Uterus (tissue), 4 donors: ENCODE measurements around the gene CLNK. TPM values are rescaled to one million over a fixed set of nuclear protein-coding genes. Genes with fewer than 3 reads are reported as not detected.

ENCODE experiments used
- DNase-seq, 2 donors: peaks; one replicate each; pipeline ENCODE4 v3.0.0-alpha.2; 2019 to 2020
- H3K27ac ChIP-seq, 2 donors: fragments of 200-600 bp; sonication (generic); 1 replicate in 1 of 2; 2 replicates in 1 of 2; pipeline ENCODE4 v1.5.1; 2016 to 2018
- H3K27me3 ChIP-seq, 2 donors: fragments of 200-600 bp; sonication (generic); one replicate each; pipeline ENCODE4 v1.5.1; 2018 to 2019; ENCODE audit warnings: control low read depth in 1 of 2
- H3K36me3 ChIP-seq, 2 donors: fragments of 200-600 bp; sonication (generic); one replicate each; pipeline ENCODE4 v1.5.1; 2019; ENCODE audit warnings: control low read depth in 1 of 2
- H3K4me1 ChIP-seq, 2 donors: fragments of 200-600 bp; sonication (generic); one replicate each; pipeline ENCODE4 v1.5.1; 2018 to 2019; ENCODE audit warnings: control low read depth in 1 of 2
- H3K4me3 ChIP-seq, 2 donors: fragments of 200-600 bp; sonication (generic); 1 replicate in 1 of 2; 2 replicates in 1 of 2; pipeline ENCODE4 v1.5.1; 2018 to 2019; ENCODE audit warnings: mild to moderate bottlenecking in 1 of 2
- H3K9me3 ChIP-seq, 2 donors: fragments of 200-600 bp; sonication (generic); one replicate each; pipeline ENCODE4 v1.5.1; 2019; ENCODE audit warnings: control low read depth in 1 of 2
- CTCF ChIP-seq, 4 experiments: fragments of 200-600 bp in 2 of 4; fragments of 450-650 bp in 2 of 4; sonication (generic) in 2 of 4; IDR thresholded peaks; one replicate each; pipeline ENCODE4 v1.5.1; 2016 to 2019; ENCODE audit warnings: antibody characterized with exemption in 4 of 4, mild to moderate bottlenecking in 2 of 4, moderate library complexity in 1 of 4
- POLR2A ChIP-seq, 2 donors: fragments of 450-650 bp; IDR thresholded peaks; one replicate each; pipeline ENCODE4 v1.6.1; 2016; ENCODE audit warnings: antibody characterized with exemption in 2 of 2, mild to moderate bottlenecking in 1 of 2, moderate library complexity in 1 of 2
- intact Hi-C: fragments of 100-400 bp; cut with DNase I; formaldehyde crosslinking; loops from one replicate; pipeline ENCODE4 v1.15.1; 2023; ENCODE audit warnings: low total_unique reads
- total RNA-seq, 4 donors: library from RNA; depleted of rRNA in 3 of 4; stranded (reverse); fragments of >200 nt in 3 of 4; gene quantifications; one replicate each; pipeline versions ENCODE4 v1.1.0 to v1.2.4, GENCODE V29; 2014 to 2023
- donor health status: DM: yes; HTN: yes; CAD: no.

The CLNK gene
- total RNA-seq, 4 donors from 2014 or later: not detected

- H3K36me3 ChIP-seq: no peaks in the 10 kb centered on the region
- no peak for TF ChIP-seq POLR2A (IDR thresholded peaks at IDR 0.05)
- no peak for TF ChIP-seq CTCF (IDR thresholded peaks at IDR 0.05)
- no peaks in the 10 kb centered on the region for H3K4me1 ChIP-seq
These were observed 96.9 kb downstream of the CLNK start for GRCh38 chr4:10587697-10588096.

GRCh38 chr4:10587296-10587695 lies 97.3 kb downstream of the CLNK start:
- intact Hi-C loops: no loop called here
- no peak for DNase-seq
- no peaks in the 10 kb centered on the region for H3K4me1 ChIP-seq
- H3K27ac ChIP-seq: no peak overlapping the region
- TF ChIP-seq POLR2A (IDR thresholded peaks at IDR 0.05) (no peak), CTCF (IDR thresholded peaks at IDR 0.05) (no peak)
- H3K36me3 ChIP-seq: no peaks in the 10 kb centered on the region
- no peak overlapping the region for H3K4me3 ChIP-seq
- no peaks in the 10 kb centered on the region for H3K9me3 ChIP-seq
- no peaks in the 10 kb centered on the region for H3K27me3 ChIP-seq

More at GRCh38 chr4:10587697-10588096, 96.9 kb downstream of the CLNK start:
- H3K9me3 ChIP-seq: no peaks in the 10 kb centered on the region
- H3K27me3 ChIP-seq: no peaks in the 10 kb centered on the region
- no peak for DNase-seq
- no peak overlapping the region for H3K4me3 ChIP-seq
- intact Hi-C loops: no loop called here
- no peak overlapping the region for H3K27ac ChIP-seq

DNA sequence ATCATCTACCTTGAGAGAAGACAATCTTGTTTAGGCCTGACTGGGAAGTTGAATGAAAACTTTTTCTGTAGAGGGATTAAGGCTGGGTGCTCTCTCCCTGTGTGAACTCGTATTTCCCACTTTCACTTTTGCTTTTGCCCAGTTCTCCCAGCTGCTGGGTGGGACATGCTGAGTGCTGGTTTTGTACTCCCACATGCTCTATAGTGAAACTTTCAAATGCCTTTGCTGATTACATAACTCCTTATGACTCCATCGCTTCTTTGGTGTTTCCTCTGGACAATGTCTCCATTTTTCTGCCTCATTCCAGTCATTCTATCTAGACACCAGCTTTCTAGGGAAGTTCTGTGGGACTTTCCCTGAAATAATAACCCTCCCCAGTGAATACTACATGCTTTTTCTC lies 100.5 kb downstream of the CLNK start:
- peak overlapping the region in 1 of 2 donors; percentile 3 for H3K4me3 ChIP-seq
- no peak overlapping the region for H3K27ac ChIP-seq
- H3K36me3 ChIP-seq: no peaks in the 10 kb centered on the region
- no peaks in the 10 kb centered on the region for H3K9me3 ChIP-seq
- no peak for DNase-seq
- no peaks in the 10 kb centered on the region for H3K4me1 ChIP-seq
- H3K27me3 ChIP-seq: no peaks in the 10 kb centered on the region
- TF ChIP-seq POLR2A (IDR thresholded peaks at IDR 0.05) (no peak), CTCF (IDR thresholded peaks at IDR 0.05) (no peak)
- intact Hi-C loops: no loop called here

GRCh38 chr4:10582951-10583350 lies 101.6 kb downstream of the CLNK start:
- H3K4me1 ChIP-seq: no peaks in the 10 kb centered on the region
- DNase-seq: no peak
- H3K4me3 ChIP-seq: no peak overlapping the region
- H3K27me3 ChIP-seq: no peaks in the 10 kb centered on the region
- H3K9me3 ChIP-seq: no peaks in the 10 kb centered on the region
- no peaks in the 10 kb centered on the region for H3K36me3 ChIP-seq
- intact Hi-C loops: no loop called here
- no peak overlapping the region for H3K27ac ChIP-seq
- no peak for TF ChIP-seq POLR2A (IDR thresholded peaks at IDR 0.05)
- TF ChIP-seq CTCF (IDR thresholded peaks at IDR 0.05): no peak

DNA sequence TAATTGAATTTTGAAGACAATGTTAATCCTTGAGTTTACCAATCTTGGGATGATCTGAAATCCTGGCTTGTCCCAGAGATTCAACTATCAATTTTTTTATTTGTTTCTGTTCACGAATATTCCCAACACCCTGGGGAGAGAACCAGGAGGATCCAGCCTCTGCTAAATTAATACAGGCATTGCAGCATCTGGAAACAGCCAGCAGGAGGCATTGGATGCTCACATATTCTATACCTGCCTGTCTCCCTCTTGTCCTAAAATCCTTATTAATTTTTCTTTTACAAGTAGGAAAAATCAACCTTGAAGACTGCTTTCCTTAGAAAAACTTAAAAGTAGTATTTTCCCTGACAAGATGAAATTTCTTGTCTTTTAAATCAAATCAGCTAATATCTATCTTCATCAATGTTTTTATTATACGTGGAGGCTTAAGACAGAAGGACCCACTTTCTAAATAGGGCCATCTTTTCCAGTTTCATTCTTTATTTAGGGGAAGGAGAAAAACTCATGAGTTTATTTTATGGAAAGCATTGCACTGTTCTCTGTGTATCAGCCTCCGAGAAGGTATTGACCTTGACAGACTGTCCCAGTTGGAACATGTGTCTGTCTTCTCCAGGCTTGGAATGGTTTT lies 102.4 kb downstream of the CLNK start:
- Histone ChIP-seq H3K4me3 (no peak overlapping the region), H3K27me3 (no peaks in the 10 kb centered on the region), H3K9me3 (no peaks in the 10 kb centered on the region), H3K36me3 (no peaks in the 10 kb centered on the region), H3K27ac (no peak overlapping the region), H3K4me1 (no peaks in the 10 kb centered on the region)
- DNase-seq: peak in 1 of 2 donors; percentile 20
- peak; percentile 52 to 64 (median 62) for TF ChIP-seq CTCF (IDR thresholded peaks at IDR 0.05)
- TF ChIP-seq POLR2A (IDR thresholded peaks at IDR 0.05): no peak
- intact Hi-C loops: no loop called here
